Tibial artery (tissue), 4 donors: ENCODE results near the gene RUVBL1.
A peak's percentile ranks its signal among the peaks of the same experiment; 100 is the strongest.
"Not testable (repeated sequence)": the region's sequence is repeated elsewhere in the genome, so short reads cannot be mapped to it uniquely, and the experiment has no call there.

Experiments used
- DNase-seq, 2 donors: peaks; one replicate each; pipeline ENCODE4 v3.0.0-alpha.2; 2019
- H3K27ac ChIP-seq, 2 donors: fragments of 200-600 bp; sonication (generic) in 1 of 2; 1 replicate in 1 of 2; 2 replicates in 1 of 2; pipeline ENCODE4 v1.5.1; 2018 to 2019; ENCODE audit warnings: mild to moderate bottlenecking in 1 of 2
- H3K27me3 ChIP-seq, 2 donors: fragments of 200-600 bp; sonication (generic) in 1 of 2; one replicate each; pipeline versions ENCODE4 v1.5.1 to v1.6.0; 2016 to 2019
- H3K36me3 ChIP-seq, 3 donors: fragments of 200-600 bp; sonication (generic) in 2 of 3; one replicate each; pipeline ENCODE4 v1.5.1; 2016 to 2019; ENCODE audit warnings: mild to moderate bottlenecking in 2 of 3
- H3K4me1 ChIP-seq, 4 donors: fragments of 200-600 bp; sonication (generic) in 2 of 4; 1 replicate in 3 of 4; 2 replicates in 1 of 4; pipeline ENCODE4 v1.5.1; 2016 to 2019
- H3K4me3 ChIP-seq, 2 donors: fragments of 200-600 bp; sonication (generic) in 1 of 2; 1 replicate in 1 of 2; 2 replicates in 1 of 2; pipeline ENCODE4 v1.5.1; 2018 to 2019; ENCODE audit warnings: mild to moderate bottlenecking in 2 of 2
- H3K9me3 ChIP-seq, 3 donors: fragments of 200-600 bp; sonication (generic) in 1 of 3; one replicate each; pipeline ENCODE4 v1.5.1; 2016 to 2019
- CTCF ChIP-seq, 2 experiments: fragments of 200-600 bp in 1 of 2; fragments of 450-650 bp in 1 of 2; IDR thresholded peaks; one replicate each; pipeline ENCODE4 v1.5.1; 2017 to 2019; ENCODE audit warnings: antibody characterized with exemption in 2 of 2, mild to moderate bottlenecking in 1 of 2, moderate library complexity in 1 of 2
- intact Hi-C: fragments of 100-400 bp; cut with DNase I; formaldehyde crosslinking; loops from one replicate; pipeline ENCODE4 v1.15.0; 2023; ENCODE audit warnings: low total_unique reads

RUVBL1 gene

GRCh38 chr3:128167646-128167972 lies 44.0 kb upstream of the RUVBL1 start:
- peaks cover 0 to 7% (median 0%) of the 10 kb centered on the region in 3 donors for H3K36me3 ChIP-seq
- DNase-seq = no peak
- H3K4me3 ChIP-seq = no peak overlapping the region
- H3K27me3 ChIP-seq = no peaks in the 10 kb centered on the region
- no peak for TF ChIP-seq CTCF (IDR thresholded peaks at IDR 0.05)
- H3K9me3 ChIP-seq = no peaks in the 10 kb centered on the region
- intact Hi-C loops = no loop called here
- no peak overlapping the region for H3K27ac ChIP-seq
- H3K4me1 ChIP-seq = no peaks in the 10 kb centered on the region

- Histone ChIP-seq H3K4me3 (no peak overlapping the region), H3K27ac (no peak overlapping the region), H3K36me3 (peaks cover 0 to 13% (median 0%) of the 10 kb centered on the region in 3 donors), H3K27me3 (no peaks in the 10 kb centered on the region), H3K9me3 (no peaks in the 10 kb centered on the region), H3K4me1 (no peaks in the 10 kb centered on the region)
- DNase-seq = no peak
- intact Hi-C loops = no loop called here
- TF ChIP-seq CTCF (IDR thresholded peaks at IDR 0.05) = no peak
Observed at GRCh38 chr3:128166971-128167453, 43.4 kb upstream of the RUVBL1 start.

GRCh38 chr3:128163432-128163831 lies 39.8 kb upstream of the RUVBL1 start:
- no peak for DNase-seq
- Histone ChIP-seq H3K27me3 (no peaks in the 10 kb centered on the region), H3K36me3 (peaks cover 0 to 30% (median 3%) of the 10 kb centered on the region in 3 donors), H3K27ac (no peak overlapping the region), H3K4me1 (no peaks in the 10 kb centered on the region), H3K4me3 (no peak overlapping the region), H3K9me3 (no peaks in the 10 kb centered on the region)
- intact Hi-C loops = no loop called here
- TF ChIP-seq CTCF (IDR thresholded peaks at IDR 0.05) = no peak

- TF ChIP-seq CTCF (IDR thresholded peaks at IDR 0.05) = no peak
- H3K9me3 ChIP-seq = no peaks in the 10 kb centered on the region
- no peak overlapping the region for H3K27ac ChIP-seq
- no peaks in the 10 kb centered on the region for H3K27me3 ChIP-seq
- intact Hi-C loops = no loop called here
- H3K4me1 ChIP-seq = no peaks in the 10 kb centered on the region
- peaks cover 6 to 38% (median 14%) of the 10 kb centered on the region in 3 donors for H3K36me3 ChIP-seq
- DNase-seq = no peak
- no peak overlapping the region for H3K4me3 ChIP-seq
Observed at GRCh38 chr3:128160661-128161060, 37.0 kb upstream of the RUVBL1 start.

- intact Hi-C loops = no loop called here
- Histone ChIP-seq H3K27ac (no peak overlapping the region), H3K4me3 (no peak overlapping the region)
Observed at GRCh38 chr3:128155616-128156360, 32.2 kb upstream of the RUVBL1 start.

GRCh38 chr3:128154354-128154753 lies 30.7 kb upstream of the RUVBL1 start:
- peak overlapping the region; percentile 81 to 98 for H3K4me3 ChIP-seq
- H3K9me3 ChIP-seq, DNase-seq, H3K27me3 ChIP-seq, intact Hi-C loops: not testable (repeated sequence)
- H3K4me1 ChIP-seq = peaks cover 0 to 14% (median 7%) of the 10 kb centered on the region in 4 donors
- H3K27ac ChIP-seq = peak overlapping the region; percentile 91 to 92
- peaks cover 6 to 20% (median 14%) of the 10 kb centered on the region in 3 donors for H3K36me3 ChIP-seq

More at GRCh38 chr3:128155616-128156360, 32.2 kb upstream of the RUVBL1 start:
- Histone ChIP-seq H3K4me1 (peaks cover 0 to 14% (median 7%) of the 10 kb centered on the region in 4 donors), H3K9me3 (no peaks in the 10 kb centered on the region), H3K27me3 (no peaks in the 10 kb centered on the region), H3K36me3 (peaks cover 6 to 22% (median 14%) of the 10 kb centered on the region in 3 donors)
- no peak for DNase-seq
- TF ChIP-seq CTCF (IDR thresholded peaks at IDR 0.05) = no peak
